Kidney (tissue), 14 donors: ENCODE measurements around the gene C11orf54. TPM values are rescaled to one million over a fixed set of nuclear protein-coding genes. Genes with fewer than 3 reads are reported as not detected.

Experiments
- DNase-seq, 5 donors: peaks; one replicate each; pipeline ENCODE4 v3.0.0-alpha.2; 2013 to 2020
- FAIRE-seq: peaks from 2 replicates; lab custom pipeline; 2012; peaks lifted over from hg19 to GRCh38; lab: Jason Lieb, UNC
- H3K27ac ChIP-seq, 2 donors: one replicate each; pipeline ENCODE4 v1.7.0; 2013; ENCODE audit warnings: low read depth in 2 of 2, low read length in 2 of 2, inconsistent platforms in 1 of 2
- H3K27me3 ChIP-seq: one replicate; pipeline ENCODE4 v1.7.1; 2013; ENCODE audit warnings: low read length, inconsistent platforms; ENCODE audit not compliant: control insufficient read depth, insufficient read depth
- H3K36me3 ChIP-seq, 3 donors: one replicate each; pipeline versions ENCODE4 v1.7.0 to v1.7.1; 2013; ENCODE audit warnings: low read length in 3 of 3, control low read depth in 1 of 3, inconsistent platforms in 1 of 3; ENCODE audit not compliant: insufficient read depth in 3 of 3, control insufficient read depth in 2 of 3
- H3K4me1 ChIP-seq, 3 donors: one replicate each; pipeline versions ENCODE4 v1.7.0 to v1.7.1; 2013; ENCODE audit warnings: low read length in 3 of 3, inconsistent platforms in 1 of 3, low read depth in 1 of 3; ENCODE audit not compliant: control insufficient read depth in 2 of 3, insufficient read depth in 2 of 3
- H3K4me3 ChIP-seq, 3 donors: one replicate each; pipeline versions ENCODE4 v1.7.0 to v1.8.1; 2013; ENCODE audit warnings: low read length in 3 of 3, control low read depth in 1 of 3, inconsistent platforms in 1 of 3
- H3K9ac ChIP-seq, 3 donors: one replicate each; pipeline versions ENCODE4 v1.7.0 to v1.7.1; 2013; ENCODE audit warnings: low read length in 3 of 3, control low read depth in 1 of 3, inconsistent platforms in 1 of 3
- H3K9me3 ChIP-seq, 3 donors: one replicate each; pipeline versions ENCODE4 v1.7.0 to v1.7.1; 2013; ENCODE audit warnings: low read length in 3 of 3, control low read depth in 1 of 3, inconsistent platforms in 1 of 3; ENCODE audit not compliant: control insufficient read depth in 2 of 3, insufficient read depth in 1 of 3
- CTCF ChIP-seq: IDR thresholded peaks from 3 replicates; pipeline ENCODE4 v1.5.1; 2012; ENCODE audit warnings: mild to moderate bottlenecking, moderate library complexity, borderline replicate concordance; ENCODE audit not compliant: insufficient read depth; ENCODE audit errors: extremely low read depth
- intact Hi-C: fragments of 100-400 bp; cut with DNase I; formaldehyde crosslinking; loops from one replicate; pipeline ENCODE4 v1.11.1; 2022
- polyA plus RNA-seq: library from polyadenylated mRNA; stranded (reverse); fragments of 350-450 nt; fragmentation: Illumina TruSeq; extraction: RNeasy Lipid Tissue Mini Kit (QIAGEN cat#74804); gene quantifications from one replicate; pipeline ENCODE4 v1.2.3, GENCODE V29; 2014; ENCODE audit warnings: low read depth, low replicate concordance; ENCODE audit not compliant: insufficient read depth
- total RNA-seq: library from RNA; stranded (reverse); fragmentation: NEBNext Ultra II Directional; extraction: Animal tissue kit (Norgen Biotek cat#: 25700); gene quantifications from one replicate; pipeline ENCODE4 v1.2.1, GENCODE V29; 2021
- donor health status: control.
- donor health status: control.
- donor health status: control.
- donor health status: control.
- donor health status: control.
- donor health status: DM: yes; HTN: yes; CAD: no.
- donor health status: Normal renal cell carcinoma (clear cell type).

Gene C11orf54
- total and polyA plus RNA-seq, 2 donors from 2014 or later, result 101 to 211 TPM

DNA sequence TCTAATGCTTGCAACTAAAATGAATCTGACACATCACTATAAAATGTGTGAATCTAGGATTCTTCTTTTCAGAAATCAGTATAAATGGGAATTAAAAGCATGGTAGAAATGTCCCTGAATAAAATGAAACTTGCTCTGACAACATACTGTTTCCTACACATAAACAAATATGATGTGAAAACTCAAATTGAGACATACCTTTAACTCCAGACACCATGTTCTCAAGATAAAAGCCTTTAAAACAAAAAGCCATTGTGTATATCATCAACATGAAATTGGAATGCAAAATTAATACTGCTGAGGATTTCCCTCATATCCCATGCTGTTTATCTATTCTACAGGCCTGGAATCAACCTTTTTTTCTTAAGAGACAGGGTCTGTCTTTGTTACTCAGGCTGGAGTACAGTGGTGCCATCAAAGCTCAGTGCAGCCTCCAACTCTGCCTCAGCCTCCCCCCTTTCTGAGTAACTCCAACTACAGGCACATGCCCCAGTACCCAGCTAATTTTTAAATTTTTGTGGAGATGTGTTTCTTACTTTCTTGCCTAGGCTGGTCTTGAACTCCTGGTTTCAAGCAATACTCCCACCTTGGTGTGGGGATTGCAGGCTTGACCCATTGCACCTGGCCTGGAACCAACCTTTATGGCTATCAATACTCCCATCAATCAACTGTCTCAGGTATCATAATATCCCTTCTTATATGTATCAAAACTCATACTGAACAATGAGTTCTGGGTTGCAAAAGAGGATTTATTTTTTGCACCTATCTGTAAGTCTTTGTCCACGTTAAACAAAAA is 6.8 kb upstream of the C11orf54 start:
- Histone ChIP-seq H3K9ac (no peak overlapping the region), H3K4me3 (no peak overlapping the region), H3K4me1 (peaks cover 0 to 12% (median 5%) of the 10 kb centered on the region in 3 donors), H3K27ac (no peak overlapping the region), H3K36me3 (peaks cover 15 to 82% (median 50%) of the 10 kb centered on the region in 3 donors), H3K9me3 (no peaks in the 10 kb centered on the region), H3K27me3 (no peaks in the 10 kb centered on the region)
- intact Hi-C loops, result loop anchor here (10.0 kb wide), 1 partner anchor 60 kb away; no protein-coding TSS in a partner anchor
- FAIRE-seq (no peak), DNase-seq (no peak)
- TF ChIP-seq CTCF, result no peak

- H3K4me1 ChIP-seq, result peaks cover 0 to 14% (median 9%) of the 10 kb centered on the region in 3 donors
- intact Hi-C loops, result loop anchor here (10.0 kb wide), 1 partner anchor 59 kb away; no protein-coding TSS in a partner anchor
Observed at GRCh38 chr11:93735627-93736026, 5.8 kb upstream of the C11orf54 start.

DNA sequence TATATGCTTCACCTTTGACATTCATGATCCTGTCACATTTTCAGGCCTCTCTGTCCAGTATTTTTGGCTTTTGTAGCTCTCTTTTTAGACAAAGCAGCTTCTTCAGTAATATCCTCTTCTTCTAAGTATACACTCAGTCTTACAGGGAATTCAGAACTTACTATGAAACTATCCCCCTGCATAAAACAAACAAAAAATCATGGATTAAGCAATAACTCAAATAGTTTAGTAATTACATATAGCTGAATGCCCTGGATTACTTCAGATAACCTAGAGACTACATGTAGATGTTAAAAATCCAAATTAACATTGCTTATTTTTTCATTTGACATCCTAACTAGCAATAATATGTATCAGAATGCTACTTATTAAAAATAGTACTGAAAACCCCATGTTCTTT is 5.3 kb upstream of the C11orf54 start:
- Histone ChIP-seq H3K36me3 (peaks cover 15 to 68% (median 41%) of the 10 kb centered on the region in 3 donors), H3K4me1 (peaks cover 0 to 14% (median 9%) of the 10 kb centered on the region in 3 donors), H3K9me3 (no peaks in the 10 kb centered on the region), H3K27ac (no peak overlapping the region), H3K9ac (no peak overlapping the region), H3K27me3 (no peaks in the 10 kb centered on the region), H3K4me3 (no peak overlapping the region)
- FAIRE-seq, result no peak
- DNase-seq, result no peak
- intact Hi-C loops, result loop anchor here (10.0 kb wide), 1 partner anchor 59 kb away; no protein-coding TSS in a partner anchor
- TF ChIP-seq CTCF, result no peak

More at GRCh38 chr11:93735627-93736026, 5.8 kb upstream of the C11orf54 start:
- H3K27me3 ChIP-seq, result no peaks in the 10 kb centered on the region
- TF ChIP-seq CTCF, result no peak
- no peak overlapping the region for H3K9ac ChIP-seq
- H3K9me3 ChIP-seq, result no peaks in the 10 kb centered on the region
- no peak overlapping the region for H3K27ac ChIP-seq
- no peak for FAIRE-seq
- DNase-seq, result no peak
- H3K4me3 ChIP-seq, result no peak overlapping the region
- H3K36me3 ChIP-seq, result peaks cover 15 to 73% (median 43%) of the 10 kb centered on the region in 3 donors
